Duodenal mucosa (tissue), 2 donors: Measurements from ENCODE around the gene GRB10.

Source experiments
- H3K27ac ChIP-seq: one replicate; pipeline ENCODE4 v1.7.0; 2013; ENCODE audit warnings: low read depth, low read length
- H3K27me3 ChIP-seq, 2 donors: one replicate each; pipeline ENCODE4 v1.7.0; 2013; ENCODE audit warnings: low read length in 2 of 2, control low read depth in 1 of 2; ENCODE audit not compliant: insufficient read depth in 2 of 2, control insufficient read depth in 1 of 2
- H3K36me3 ChIP-seq, 2 donors: one replicate each; pipeline ENCODE4 v1.7.0; 2013; ENCODE audit warnings: low read length in 2 of 2, control low read depth in 1 of 2; ENCODE audit not compliant: insufficient read depth in 2 of 2, control insufficient read depth in 1 of 2
- H3K4me1 ChIP-seq, 2 donors: one replicate each; pipeline ENCODE4 v1.7.0; 2013; ENCODE audit warnings: low read length in 2 of 2, control low read depth in 1 of 2; ENCODE audit not compliant: insufficient read depth in 2 of 2, control insufficient read depth in 1 of 2
- H3K4me3 ChIP-seq, 2 donors: one replicate each; pipeline ENCODE4 v1.7.0; 2013; ENCODE audit warnings: low read length in 2 of 2, low read depth in 1 of 2
- H3K9ac ChIP-seq, 2 donors: one replicate each; pipeline ENCODE4 v1.7.0; 2013; ENCODE audit warnings: low read length in 2 of 2, low read depth in 1 of 2
- H3K9me3 ChIP-seq, 2 donors: one replicate each; pipeline ENCODE4 v1.7.0; 2013; ENCODE audit warnings: low read length in 2 of 2, control low read depth in 1 of 2; ENCODE audit not compliant: control insufficient read depth in 1 of 2

Gene GRB10

GRCh38 chr7:50653981-50654425 lies 128.7 kb downstream of the GRB10 start:
- Histone ChIP-seq H3K9me3 (no peaks in the 10 kb centered on the region), H3K9ac (no peak overlapping the region), H3K4me3 (no peak overlapping the region), H3K4me1 (peaks cover 10 to 19% of the 10 kb centered on the region in 2 donors), H3K27ac (peak overlapping the region; percentile 67), H3K36me3 (no peaks in the 10 kb centered on the region), H3K27me3 (no peaks in the 10 kb centered on the region)

- Histone ChIP-seq H3K9ac (no peak overlapping the region), H3K9me3 (no peaks in the 10 kb centered on the region), H3K36me3 (no peaks in the 10 kb centered on the region), H3K27ac (peak overlapping the region; percentile 63), H3K4me1 (peaks cover 10 to 19% of the 10 kb centered on the region in 2 donors), H3K4me3 (no peak overlapping the region), H3K27me3 (no peaks in the 10 kb centered on the region)
These were observed 129.4 kb downstream of the GRB10 start for GRCh38 chr7:50653126-50653864.

- Histone ChIP-seq H3K4me3 (no peak overlapping the region), H3K4me1 (peaks cover 10 to 14% of the 10 kb centered on the region in 2 donors), H3K36me3 (no peaks in the 10 kb centered on the region), H3K9me3 (no peaks in the 10 kb centered on the region), H3K9ac (no peak overlapping the region), H3K27ac (no peak overlapping the region), H3K27me3 (no peaks in the 10 kb centered on the region)
These were observed 130.1 kb downstream of the GRB10 start for GRCh38 chr7:50652400-50653125.

DNA sequence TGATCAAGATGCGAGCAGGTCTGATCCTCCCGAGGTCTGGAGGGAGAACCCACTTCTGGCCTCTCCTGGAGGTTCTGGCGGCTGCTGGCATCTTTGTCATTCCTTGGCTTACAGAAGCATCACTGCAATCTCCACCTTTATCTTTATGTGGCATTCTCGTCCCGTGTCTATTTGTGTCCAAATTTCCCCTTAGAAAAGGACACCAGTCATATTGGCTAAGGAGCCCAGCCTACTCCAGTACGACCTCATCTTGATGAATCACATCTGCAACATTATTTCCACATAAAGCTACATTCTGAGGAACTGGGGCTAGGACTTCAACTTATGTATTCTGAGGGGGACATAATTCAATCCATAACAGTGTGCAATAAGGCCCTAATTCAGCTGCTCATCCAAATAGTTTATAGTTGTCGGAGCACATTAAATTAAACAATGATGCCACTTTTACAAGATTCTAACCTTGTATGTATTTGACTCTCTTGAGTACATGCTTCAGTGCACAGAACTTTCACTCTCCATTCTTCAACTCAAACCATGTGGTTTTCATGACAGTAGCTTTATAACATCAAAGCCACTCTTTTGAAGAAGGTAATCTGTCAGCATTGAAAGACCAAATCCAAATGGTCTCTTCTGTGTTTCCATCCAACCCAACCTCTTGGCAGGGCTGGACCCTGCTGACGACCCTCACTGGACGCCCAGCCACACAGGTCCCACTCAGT lies 131.3 kb downstream of the GRB10 start:
- no peaks in the 10 kb centered on the region for H3K27me3 ChIP-seq
- no peak overlapping the region for H3K9ac ChIP-seq
- peaks cover 6 to 14% of the 10 kb centered on the region in 2 donors for H3K4me1 ChIP-seq
- H3K36me3 ChIP-seq, result no peaks in the 10 kb centered on the region
- H3K4me3 ChIP-seq, result no peak overlapping the region
- no peaks in the 10 kb centered on the region for H3K9me3 ChIP-seq
- no peak overlapping the region for H3K27ac ChIP-seq

GRCh38 chr7:50650057-50650664 lies 132.5 kb downstream of the GRB10 start:
- Histone ChIP-seq H3K4me1 (peaks cover 6 to 8% of the 10 kb centered on the region in 2 donors), H3K27me3 (no peaks in the 10 kb centered on the region), H3K27ac (no peak overlapping the region), H3K4me3 (no peak overlapping the region), H3K9me3 (no peaks in the 10 kb centered on the region), H3K9ac (no peak overlapping the region), H3K36me3 (no peaks in the 10 kb centered on the region)

DNA sequence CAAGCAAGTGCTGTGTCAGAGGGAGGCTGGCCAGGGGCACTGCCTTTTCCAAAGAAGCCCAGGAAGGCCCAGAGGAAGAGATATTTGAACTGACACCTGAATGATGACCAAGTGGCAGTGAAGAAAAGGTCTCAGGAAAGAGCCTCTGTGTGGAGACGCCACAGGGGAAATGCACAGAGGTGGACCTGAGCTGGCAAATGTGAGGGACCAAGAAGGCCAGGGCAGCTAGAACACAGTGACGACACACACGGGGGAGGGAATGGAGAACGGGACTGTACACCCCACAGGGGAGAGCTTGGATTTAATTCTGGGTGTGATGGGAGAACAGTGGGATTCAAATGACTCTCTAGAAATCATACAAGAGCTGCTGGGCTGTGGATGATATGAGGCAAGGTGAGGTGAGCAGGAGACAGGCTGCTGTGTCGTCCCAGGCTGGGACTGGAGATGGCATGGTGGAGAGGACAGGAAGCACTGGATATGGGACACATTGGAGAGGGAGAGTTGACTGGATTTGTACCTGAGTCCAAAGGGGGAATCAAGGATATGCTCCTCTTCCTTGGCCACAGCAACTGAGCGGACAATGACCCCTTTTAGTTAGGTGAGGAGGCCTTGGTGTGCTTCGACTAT lies 133.3 kb downstream of the GRB10 start:
- Histone ChIP-seq H3K4me1 (peaks cover 6 to 8% of the 10 kb centered on the region in 2 donors), H3K9ac (no peak overlapping the region), H3K27ac (no peak overlapping the region), H3K27me3 (no peaks in the 10 kb centered on the region), H3K4me3 (no peak overlapping the region), H3K36me3 (no peaks in the 10 kb centered on the region), H3K9me3 (no peaks in the 10 kb centered on the region)

DNA sequence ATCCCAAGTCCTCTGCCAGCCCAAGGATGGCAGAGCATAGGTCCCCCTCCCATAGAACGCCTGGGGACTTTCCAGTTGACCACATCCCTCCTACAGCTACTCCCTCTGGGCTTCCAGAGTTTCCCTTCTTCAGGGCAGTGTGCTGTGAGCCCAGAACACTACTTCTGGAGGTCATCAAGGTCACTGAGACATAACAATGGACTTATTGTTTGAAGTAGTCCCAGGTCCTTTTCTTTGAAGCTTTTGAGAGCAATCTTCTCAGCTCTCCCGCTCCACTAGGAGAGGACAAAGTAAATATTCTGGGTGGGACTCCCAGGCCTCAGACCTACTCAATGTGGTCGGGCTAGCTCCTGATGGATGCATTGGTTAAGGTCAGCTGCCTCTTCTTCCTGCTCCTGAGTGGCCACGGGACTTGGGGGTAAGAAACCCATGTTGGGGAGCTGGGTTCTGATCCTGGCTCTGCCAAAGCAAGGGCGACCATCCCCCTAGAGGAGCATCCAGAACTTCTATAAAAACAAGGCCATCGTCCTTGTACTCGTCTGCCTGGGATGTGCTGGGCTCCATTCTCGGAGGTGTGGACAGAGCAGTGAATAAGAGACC lies 134.0 kb downstream of the GRB10 start:
- Histone ChIP-seq H3K36me3 (no peaks in the 10 kb centered on the region), H3K4me1 (peaks cover 6 to 7% of the 10 kb centered on the region in 2 donors), H3K27ac (no peak overlapping the region), H3K9me3 (no peaks in the 10 kb centered on the region), H3K27me3 (no peaks in the 10 kb centered on the region), H3K4me3 (no peak overlapping the region), H3K9ac (no peak overlapping the region)

- no peak overlapping the region for H3K9ac ChIP-seq
- H3K4me1 ChIP-seq, result peaks cover 1 to 3% of the 10 kb centered on the region in 2 donors
- H3K27ac ChIP-seq, result no peak overlapping the region
- H3K4me3 ChIP-seq, result no peak overlapping the region
- no peaks in the 10 kb centered on the region for H3K9me3 ChIP-seq
- H3K27me3 ChIP-seq, result no peaks in the 10 kb centered on the region
- no peaks in the 10 kb centered on the region for H3K36me3 ChIP-seq
These were observed 134.6 kb downstream of the GRB10 start for GRCh38 chr7:50648076-50648475.

GRCh38 chr7:50647286-50647980 lies 135.3 kb downstream of the GRB10 start:
- Histone ChIP-seq H3K36me3 (no peaks in the 10 kb centered on the region), H3K27ac (no peak overlapping the region), H3K27me3 (no peaks in the 10 kb centered on the region), H3K9me3 (no peaks in the 10 kb centered on the region), H3K4me3 (no peak overlapping the region), H3K4me1 (no peaks in the 10 kb centered on the region), H3K9ac (no peak overlapping the region)
